Right lobe of liver (tissue), 4 donors: ENCODE data around the gene RIPK3.

ENCODE experiments used
- CTCF ChIP-seq, 4 donors: fragments of 200-600 bp in 3 of 4; fragments of 450-650 bp in 1 of 4; IDR thresholded peaks; one replicate each; pipeline versions ENCODE4 v1.5.1 to v1.8.0; 2016 to 2022; ENCODE audit warnings: antibody characterized with exemption in 4 of 4, mild to moderate bottlenecking in 2 of 4
- POLR2A ChIP-seq: fragments of 450-650 bp; IDR thresholded peaks from one replicate; pipeline ENCODE4 v1.6.1; 2017; ENCODE audit warnings: antibody characterized with exemption, mild to moderate bottlenecking
- donor health status: DM: no; HTN: no; CAD: no.
- donor health status: DM: no; HTN: no; CAD: no.
- donor health status: DM: no; HTN: yes; CAD: no.

GRCh38 chr14:24314377-24315193 lies 25.2 kb downstream of the RIPK3 start:
- TF ChIP-seq CTCF (IDR thresholded peaks at IDR 0.05) (no peak), POLR2A (no peak)
